B cell (primary cell): ENCODE measurements around the gene STK35.

Experiments used
- CTCF ChIP-seq: fragments of 200-600 bp; IDR thresholded peaks from one replicate; pipeline ENCODE4 v1.8.0; 2022; ENCODE audit warnings: antibody characterized with exemption, mild to moderate bottlenecking
- EZH2 ChIP-seq: IDR thresholded peaks from 2 replicates; pipeline ENCODE4 v1.6.1; 2012; ENCODE audit warnings: borderline replicate concordance, low read depth, mild to moderate bottlenecking, moderate library complexity, low read length; ENCODE audit not compliant: insufficient read depth, poor library complexity, severe bottlenecking

DNA sequence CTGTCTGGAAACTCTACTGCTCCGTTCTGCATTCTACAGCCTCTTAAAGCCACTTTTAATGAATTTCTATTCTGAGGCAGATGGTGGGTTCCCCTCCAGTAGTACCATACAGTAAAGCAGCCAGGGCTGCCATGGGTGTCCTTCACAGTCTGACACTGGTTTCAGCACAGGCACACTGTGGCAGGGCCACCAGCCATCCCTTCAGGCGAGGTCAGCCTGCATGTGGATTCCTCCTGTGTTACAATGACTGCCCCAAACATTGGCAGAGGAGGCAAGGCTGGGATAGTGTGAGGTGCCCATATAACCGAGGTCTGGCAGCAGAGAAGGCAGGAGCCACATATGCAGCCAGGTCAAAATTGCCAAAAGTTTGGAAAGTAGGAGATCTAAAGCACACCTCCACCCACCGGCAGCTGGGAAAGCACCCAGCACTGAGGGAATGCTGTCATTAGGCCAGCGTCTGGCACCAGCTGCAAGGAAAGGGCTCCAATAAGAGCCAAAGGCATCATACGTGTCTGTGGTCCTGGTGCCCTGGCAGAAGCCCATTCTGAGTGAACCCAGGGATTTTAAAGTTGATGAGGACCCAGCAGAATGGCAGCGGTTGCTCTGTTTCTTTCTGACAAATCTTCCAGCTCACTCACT, 24.0 kb downstream of the STK35 start:
- TF ChIP-seq EZH2 (no peak), CTCF (no peak)
